BJ (cell line): ENCODE data around the gene RAB11FIP4. TPM values are rescaled to one million over a fixed set of nuclear protein-coding genes. Genes with fewer than 3 reads are reported as not detected.

Experiments
- CTCF ChIA-PET: fragments of 350-600 bp; formaldehyde crosslinking; extraction: SDS; loops from one replicate; lab custom pipeline; 2021; ENCODE audit warnings: antibody characterized with exemption, inconsistent platforms; lab: Yijun Ruan, JAX
- POLR2A ChIA-PET: fragments of 300-600 bp; sonication (Branson Sonifier 250); formaldehyde crosslinking; extraction: SDS; loops from one replicate; lab custom pipeline; 2021; ENCODE audit warnings: antibody characterized with exemption; lab: Charles Lee
- DNase-seq: peaks from one replicate; pipeline ENCODE4 v3.0.0-alpha.2; 2011; ENCODE audit warnings: low read depth
- H3K27me3 ChIP-seq: 2 replicates; pipeline ENCODE4 v1.6.0; 2011; ENCODE audit warnings: low read length; ENCODE audit not compliant: control insufficient read depth, insufficient read depth
- H3K36me3 ChIP-seq: 2 replicates; pipeline ENCODE4 v1.5.1; 2011; ENCODE audit warnings: low read length; ENCODE audit not compliant: control insufficient read depth, insufficient read depth
- H3K4me3 ChIP-seq: 2 replicates; pipeline ENCODE4 v1.5.1; 2011; ENCODE audit warnings: low read depth, mild to moderate bottlenecking, control low read depth, low read length
- polyA plus RNA-seq: library from polyadenylated mRNA; depleted of rRNA; stranded (reverse); fragments of >200 nt; gene quantifications from 2 replicates; pipeline ENCODE4 v1.2.3, GENCODE V29; 2011
- TF ChIP-seq, protein P1 (sequence below): IDR thresholded peaks from 2 replicates; pipeline ENCODE4 v1.5.1; 2011; ENCODE audit warnings: low read depth, mild to moderate bottlenecking, control low read depth, inconsistent platforms, low read length, moderate library complexity; ENCODE audit not compliant: insufficient read depth

The RAB11FIP4 gene
- polyA plus RNA-seq, 1 experiment: 0.15 TPM

DNA sequence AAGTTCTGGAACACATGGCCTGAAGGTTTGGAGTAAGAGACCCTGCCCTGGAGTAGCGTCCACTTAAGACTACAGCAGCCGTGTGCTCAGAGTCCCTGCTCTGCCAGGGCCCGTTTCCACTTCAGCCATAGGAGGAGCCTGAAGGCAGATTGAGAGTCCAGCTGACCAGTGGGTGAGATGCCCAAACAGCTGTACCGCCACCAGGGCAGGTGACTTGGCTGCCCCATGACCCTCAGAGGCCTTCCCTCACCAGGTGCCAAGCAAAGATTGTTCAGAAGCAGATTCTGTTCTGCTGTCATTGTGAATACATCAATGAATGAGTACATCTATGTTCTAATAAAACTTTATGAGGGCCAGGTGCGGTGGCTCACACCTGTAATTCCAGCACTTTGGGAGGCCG, 178.8 kb downstream of the RAB11FIP4 start:
- Histone ChIP-seq H3K27me3 (no peaks in the 10 kb centered on the region), H3K36me3 (peaks cover 16% of the 10 kb centered on the region), H3K4me3 (no peak overlapping the region)
- no peak for DNase-seq
- ChIA-PET CTCF (interaction anchor here (1.3 to 1.6 kb wide), 2 partner anchors 11 to 270 kb away, joined by 3 to 5 read pairs; no protein-coding TSS in a partner anchor), POLR2A (interaction anchor here (0.6 kb wide), 1 partner anchor 9 kb away, joined by 6 read pairs; no protein-coding TSS in a partner anchor)
- TF ChIP-seq, protein P1, sequence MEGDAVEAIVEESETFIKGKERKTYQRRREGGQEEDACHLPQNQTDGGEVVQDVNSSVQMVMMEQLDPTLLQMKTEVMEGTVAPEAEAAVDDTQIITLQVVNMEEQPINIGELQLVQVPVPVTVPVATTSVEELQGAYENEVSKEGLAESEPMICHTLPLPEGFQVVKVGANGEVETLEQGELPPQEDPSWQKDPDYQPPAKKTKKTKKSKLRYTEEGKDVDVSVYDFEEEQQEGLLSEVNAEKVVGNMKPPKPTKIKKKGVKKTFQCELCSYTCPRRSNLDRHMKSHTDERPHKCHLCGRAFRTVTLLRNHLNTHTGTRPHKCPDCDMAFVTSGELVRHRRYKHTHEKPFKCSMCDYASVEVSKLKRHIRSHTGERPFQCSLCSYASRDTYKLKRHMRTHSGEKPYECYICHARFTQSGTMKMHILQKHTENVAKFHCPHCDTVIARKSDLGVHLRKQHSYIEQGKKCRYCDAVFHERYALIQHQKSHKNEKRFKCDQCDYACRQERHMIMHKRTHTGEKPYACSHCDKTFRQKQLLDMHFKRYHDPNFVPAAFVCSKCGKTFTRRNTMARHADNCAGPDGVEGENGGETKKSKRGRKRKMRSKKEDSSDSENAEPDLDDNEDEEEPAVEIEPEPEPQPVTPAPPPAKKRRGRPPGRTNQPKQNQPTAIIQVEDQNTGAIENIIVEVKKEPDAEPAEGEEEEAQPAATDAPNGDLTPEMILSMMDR: no peak

- Histone ChIP-seq H3K36me3 (peaks cover 17% of the 10 kb centered on the region), H3K4me3 (no peak overlapping the region), H3K27me3 (no peaks in the 10 kb centered on the region)
- TF ChIP-seq, protein P1: no peak
- ChIA-PET CTCF (interaction anchor here (1.2 to 2.3 kb wide), 3 partner anchors 10 to 271 kb away, joined by 3 to 8 read pairs (median 5); no protein-coding TSS in a partner anchor), POLR2A (interaction anchor here (0.6 kb wide), 1 partner anchor 8 kb away, joined by 6 read pairs; no protein-coding TSS in a partner anchor)
- DNase-seq: peak; percentile 78
These were observed 179.7 kb downstream of the RAB11FIP4 start for GRCh38 chr17:31570951-31571892.

- Histone ChIP-seq H3K36me3 (peaks cover 17% of the 10 kb centered on the region), H3K4me3 (no peak overlapping the region), H3K27me3 (no peaks in the 10 kb centered on the region)
- DNase-seq: no peak
- TF ChIP-seq, protein P1: no peak
- ChIA-PET POLR2A (no interaction called here), CTCF (interaction anchor here (0.9 to 2.3 kb wide), 4 partner anchors 14 to 270 kb away, joined by 3 to 9 read pairs (median 6); no protein-coding TSS in a partner anchor)
These were observed 180.9 kb downstream of the RAB11FIP4 start for GRCh38 chr17:31572341-31572740.

- no peaks in the 10 kb centered on the region for H3K27me3 ChIP-seq
- no peak for DNase-seq
- TF ChIP-seq, protein P1: no peak
- peaks cover 21% of the 10 kb centered on the region for H3K36me3 ChIP-seq
- POLR2A ChIA-PET: interaction anchor here (0.6 kb wide), 1 partner anchor 167 kb away, joined by 3 read pairs; no protein-coding TSS in a partner anchor
- no peak overlapping the region for H3K4me3 ChIP-seq
- CTCF ChIA-PET: interaction anchor here (1.2 to 2.3 kb wide), 3 partner anchors 14 to 270 kb away, joined by 3 to 9 read pairs (median 8); no protein-coding TSS in a partner anchor
These were observed 181.6 kb downstream of the RAB11FIP4 start for GRCh38 chr17:31573047-31573446.

DNA sequence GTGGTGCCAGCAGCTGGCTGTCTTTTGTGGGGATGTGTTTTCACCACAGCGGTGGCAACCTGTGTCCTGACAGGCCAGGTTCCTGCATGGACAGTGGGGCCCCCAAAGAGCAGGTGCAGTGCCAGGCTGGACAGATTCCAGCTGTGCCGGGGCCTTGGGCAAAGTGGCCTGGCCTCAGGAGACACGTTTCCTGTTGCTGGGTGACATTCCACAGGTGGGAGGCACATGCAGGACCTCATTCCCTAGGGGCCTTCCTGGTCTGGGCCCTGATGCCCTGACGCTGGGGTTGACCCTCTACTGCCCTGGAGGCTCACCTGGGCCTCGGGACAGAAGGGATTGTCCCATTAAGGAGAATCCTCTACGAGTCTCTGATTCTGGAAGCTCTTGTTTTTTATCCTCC, 182.4 kb downstream of the RAB11FIP4 start:
- ChIA-PET CTCF (interaction anchor here (2.3 kb wide), 1 partner anchor 269 kb away, joined by 8 read pairs; no protein-coding TSS in a partner anchor), POLR2A (no interaction called here)
- H3K36me3 ChIP-seq: peaks cover 20% of the 10 kb centered on the region
- TF ChIP-seq, protein P1: no peak
- H3K27me3 ChIP-seq: no peaks in the 10 kb centered on the region
- H3K4me3 ChIP-seq: no peak overlapping the region
- no peak for DNase-seq
